DMS153 treated with DMSO at 0.1 percent for 48 hours (cell line): ENCODE data around the gene CACNA2D1.

Experiments
- DNase-seq: peaks from one replicate; lab custom pipeline; 2025; ENCODE audit not compliant: unreplicated experiment; lab: John Stamatoyannopoulos, UW

The CACNA2D1 gene

GRCh38 chr7:82126576-82126975 is 317.0 kb downstream of the CACNA2D1 start:
- DNase-seq: no peak

GRCh38 chr7:82124445-82124844 is 319.1 kb downstream of the CACNA2D1 start:
- no peak for DNase-seq

GRCh38 chr7:82122275-82122674 is 321.3 kb downstream of the CACNA2D1 start:
- no peak for DNase-seq

GRCh38 chr7:82114237-82114636 is 329.3 kb downstream of the CACNA2D1 start:
- no peak for DNase-seq

- no peak for DNase-seq
These were observed 333.3 kb downstream of the CACNA2D1 start for GRCh38 chr7:82110146-82110840.

GRCh38 chr7:82109288-82109687 is 334.3 kb downstream of the CACNA2D1 start:
- DNase-seq: no peak

GRCh38 chr7:82106201-82106600 is 337.4 kb downstream of the CACNA2D1 start:
- no peak for DNase-seq

GRCh38 chr7:82105463-82105862 is 338.1 kb downstream of the CACNA2D1 start:
- no peak for DNase-seq

GRCh38 chr7:82098414-82098813 is 345.2 kb downstream of the CACNA2D1 start:
- DNase-seq: no peak

GRCh38 chr7:82091126-82091684 is 352.4 kb downstream of the CACNA2D1 start:
- no peak for DNase-seq

GRCh38 chr7:82087099-82087498 is 356.5 kb downstream of the CACNA2D1 start:
- no peak for DNase-seq

GRCh38 chr7:82085116-82085515 is 358.5 kb downstream of the CACNA2D1 start:
- no peak for DNase-seq

GRCh38 chr7:82081644-82082224 is 361.8 kb downstream of the CACNA2D1 start:
- DNase-seq: no peak

GRCh38 chr7:82080254-82080927 is 363.2 kb downstream of the CACNA2D1 start:
- no peak for DNase-seq

GRCh38 chr7:82079527-82079926 is 364.1 kb downstream of the CACNA2D1 start:
- DNase-seq: no peak

- no peak for DNase-seq
These were observed 364.8 kb downstream of the CACNA2D1 start for GRCh38 chr7:82078807-82079206.

- no peak for DNase-seq
These were observed 372.1 kb downstream of the CACNA2D1 start for GRCh38 chr7:82071468-82071867.

- no peak for DNase-seq
These were observed 375.8 kb downstream of the CACNA2D1 start for GRCh38 chr7:82067628-82068264.

- DNase-seq: no peak
These were observed 386.1 kb downstream of the CACNA2D1 start for GRCh38 chr7:82057476-82057875.

- DNase-seq: no peak
These were observed 387.3 kb downstream of the CACNA2D1 start for GRCh38 chr7:82056282-82056681.

- DNase-seq: no peak
These were observed 389.0 kb downstream of the CACNA2D1 start for GRCh38 chr7:82054544-82054943.
